ENCODE measurements around the gene IQGAP2. TPM values are rescaled to one million over a fixed set of nuclear protein-coding genes. Genes with fewer than 3 reads are reported as not detected.

Gene IQGAP2
- total RNA-seq, 2 experiments from 2014 or later = 62.7 to 74.9 TPM

DNA sequence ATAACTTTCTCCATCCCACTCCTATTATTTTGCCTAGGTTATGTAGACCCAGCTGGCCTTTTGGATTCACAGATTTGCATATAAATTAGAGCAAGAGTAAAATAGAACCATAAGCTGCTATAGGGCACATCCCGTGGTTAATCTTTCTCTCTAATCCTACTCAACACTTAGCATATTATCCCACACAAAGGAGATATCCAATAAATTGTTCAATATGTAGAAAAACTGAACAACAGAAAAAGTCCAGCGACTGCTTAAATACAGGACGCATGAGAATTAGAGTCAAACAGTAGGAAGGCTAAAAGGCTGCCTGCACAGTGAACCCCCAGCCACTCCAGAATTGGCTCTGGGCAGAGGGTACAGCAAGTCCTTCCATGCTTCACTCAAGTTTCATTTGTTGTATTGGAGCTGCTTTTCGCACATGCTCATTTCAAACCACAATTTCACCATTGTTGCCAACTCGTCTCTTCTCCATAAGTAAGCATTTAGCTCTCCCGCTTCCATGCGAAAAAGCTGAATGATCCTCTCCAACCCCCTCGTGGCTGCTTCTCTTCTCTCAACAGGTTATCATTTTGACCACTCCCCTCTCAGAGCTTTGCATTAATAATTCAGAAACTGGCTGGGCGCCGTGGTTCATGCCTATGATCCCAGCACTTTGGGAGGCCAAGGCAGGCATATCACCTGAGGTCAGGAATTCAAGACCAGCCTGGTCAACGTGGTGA is 14.1 kb upstream of the IQGAP2 start:
- no peak overlapping the region for H3K4me3 Mint-ChIP-seq
- H3K9me3 Mint-ChIP-seq = no peaks in the 10 kb centered on the region
- peaks cover 6% of the 10 kb centered on the region for H3K36me3 Mint-ChIP-seq
- no peaks in the 10 kb centered on the region for H3K27me3 Mint-ChIP-seq
- ATAC-seq (ENCODE audit: low read depth) = no peak
- no peak for DNase-seq
- H3K4me1 Mint-ChIP-seq = peaks cover 44% of the 10 kb centered on the region
- POLR2A ChIA-PET = interaction anchor here (1.5 to 2.0 kb wide), 2 partner anchors 10 to 14 kb away, joined by 5 to 9 read pairs; partner anchors contain the start of gene IQGAP2
- no peak overlapping the region for H3K27ac Mint-ChIP-seq

DNA sequence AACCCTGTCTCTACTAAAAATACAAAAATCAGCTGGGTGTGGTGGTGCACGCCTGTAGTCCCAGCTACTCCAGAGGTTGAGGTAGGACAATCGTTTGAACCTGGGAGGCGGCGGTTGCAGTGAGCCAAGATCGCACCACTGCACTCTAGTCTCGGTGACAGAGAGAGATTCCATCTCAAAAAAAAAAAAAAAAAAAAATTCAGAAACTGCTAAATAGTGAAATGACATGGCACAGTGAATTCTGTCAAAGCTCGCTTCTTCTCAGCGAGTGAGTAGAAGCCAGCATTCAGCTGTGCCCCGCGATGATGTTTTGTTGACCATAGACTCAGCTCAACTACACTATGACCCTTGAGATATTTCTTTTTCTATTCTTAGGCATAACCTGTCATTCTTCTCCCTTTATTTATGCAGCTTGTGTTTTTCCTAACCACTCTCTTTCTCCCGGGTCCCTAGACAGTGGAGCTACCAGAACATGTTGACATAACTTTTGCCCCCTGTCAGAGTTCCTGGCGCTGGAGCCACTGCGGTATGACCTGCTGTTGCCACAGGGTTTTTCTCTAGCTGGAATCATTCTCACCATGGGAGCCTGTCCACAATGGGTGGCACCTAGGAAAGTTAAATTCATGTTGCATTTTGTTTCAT is 13.5 kb upstream of the IQGAP2 start:
- ATAC-seq (ENCODE audit: low read depth) (no peak), DNase-seq (no peak)
- Mint-ChIP-seq H3K4me1 (peaks cover 38% of the 10 kb centered on the region), H3K4me3 (no peak overlapping the region), H3K36me3 (peaks cover 6% of the 10 kb centered on the region), H3K27ac (peak overlapping the region; percentile 52), H3K27me3 (no peaks in the 10 kb centered on the region), H3K9me3 (no peaks in the 10 kb centered on the region)
- POLR2A ChIA-PET = interaction anchor here (0.5 to 2.0 kb wide), 3 partner anchors 10 to 407 kb away, joined by 3 to 9 read pairs (median 5); partner anchors contain the start of gene IQGAP2

DNA sequence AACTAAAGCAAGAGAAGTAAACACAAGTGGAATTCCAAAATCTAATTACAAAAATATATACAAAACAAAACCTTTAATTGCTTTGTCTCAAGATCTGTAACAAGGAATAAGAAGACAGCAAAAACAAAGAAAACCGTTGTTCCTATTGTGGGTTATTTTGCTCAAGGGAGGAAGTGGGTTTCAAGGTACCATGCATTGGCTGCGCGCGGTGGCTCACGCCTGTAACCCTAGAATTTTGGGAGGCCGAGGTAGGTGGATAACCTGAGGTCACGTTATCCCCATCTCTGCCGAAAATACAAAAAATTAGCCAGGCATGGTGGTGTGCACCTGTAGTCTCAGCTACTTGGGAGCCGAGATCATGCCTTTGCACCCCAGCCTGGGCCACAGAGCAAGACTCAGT is 12.1 kb upstream of the IQGAP2 start:
- peak; percentile 40 for ATAC-seq (ENCODE audit: low read depth)
- Mint-ChIP-seq H3K4me1 (peaks cover 31% of the 10 kb centered on the region), H3K9me3 (no peaks in the 10 kb centered on the region), H3K4me3 (peak overlapping the region; percentile 9), H3K36me3 (peaks cover 6% of the 10 kb centered on the region), H3K27ac (no peak overlapping the region), H3K27me3 (no peaks in the 10 kb centered on the region)
- peak; percentile 42 for DNase-seq
- POLR2A ChIA-PET = interaction anchor here (1.2 kb wide), 2 partner anchors 10 to 13 kb away, joined by 3 to 4 read pairs; no protein-coding TSS in a partner anchor

DNA sequence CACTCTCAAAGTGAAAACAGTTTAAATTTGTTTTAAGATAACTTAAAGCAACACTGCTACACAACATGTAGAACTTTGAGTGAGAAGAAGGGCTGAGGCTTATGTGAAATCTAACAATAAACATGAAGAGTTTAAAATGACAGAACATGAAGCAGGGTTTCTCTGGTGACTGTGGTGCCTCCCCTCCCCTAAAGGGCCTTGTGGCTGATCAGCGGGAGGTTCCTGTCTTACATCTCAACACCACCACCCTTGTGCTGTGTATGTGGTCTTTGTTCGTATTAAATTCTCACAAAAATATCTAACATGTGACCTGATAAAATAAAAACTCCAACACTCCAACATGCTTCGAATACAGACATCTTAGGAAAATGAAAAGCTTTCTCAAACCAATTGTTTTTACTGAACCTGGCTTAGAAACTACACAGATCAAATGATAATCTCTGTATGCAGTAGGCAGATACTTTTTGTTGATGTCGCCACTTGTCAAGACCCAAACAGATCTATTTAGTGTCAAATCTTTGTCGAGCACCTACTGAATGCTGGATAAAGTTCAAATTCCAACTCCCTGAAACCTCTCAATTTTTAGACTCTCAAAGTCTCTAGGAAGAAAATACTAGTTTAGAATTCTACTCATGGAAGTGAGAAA is 9.9 kb upstream of the IQGAP2 start:
- H3K36me3 Mint-ChIP-seq = peaks cover 6% of the 10 kb centered on the region
- DNase-seq (no peak), ATAC-seq (ENCODE audit: low read depth) (peak; percentile 79)
- H3K27me3 Mint-ChIP-seq = peaks cover 2% of the 10 kb centered on the region
- peaks cover 31% of the 10 kb centered on the region for H3K4me1 Mint-ChIP-seq
- POLR2A ChIA-PET = interaction anchor here (1.1 kb wide), 1 partner anchor 9 kb away, joined by 4 read pairs; no protein-coding TSS in a partner anchor
- H3K4me3 Mint-ChIP-seq = peak overlapping the region; percentile 9
- peak overlapping the region; percentile 41 for H3K27ac Mint-ChIP-seq
- no peaks in the 10 kb centered on the region for H3K9me3 Mint-ChIP-seq

DNA sequence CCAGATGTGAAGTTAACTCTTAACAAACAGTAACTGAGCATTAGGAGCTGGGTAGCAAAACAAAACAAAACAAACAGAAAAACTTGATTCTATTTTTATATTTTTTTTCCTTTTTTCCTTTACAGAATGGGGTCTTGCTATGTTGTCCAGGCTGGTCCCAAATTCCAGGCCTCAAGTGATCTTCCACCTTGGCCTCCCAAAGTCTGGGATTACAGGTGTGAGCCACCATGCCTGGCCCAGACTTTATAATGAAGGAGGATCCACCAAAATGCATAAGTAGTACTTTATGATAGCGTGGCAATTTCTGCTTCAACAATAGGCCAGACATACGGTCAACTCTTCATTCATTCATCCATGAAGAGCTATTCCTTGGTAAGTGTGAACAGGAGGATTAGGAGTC is 5.9 kb upstream of the IQGAP2 start:
- H3K4me1 Mint-ChIP-seq = peaks cover 23% of the 10 kb centered on the region
- H3K4me3 Mint-ChIP-seq = no peak overlapping the region
- DNase-seq = no peak
- H3K9me3 Mint-ChIP-seq = no peaks in the 10 kb centered on the region
- POLR2A ChIA-PET = no interaction called here
- ATAC-seq (ENCODE audit: low read depth) = no peak
- H3K27ac Mint-ChIP-seq = no peak overlapping the region
- peaks cover 10% of the 10 kb centered on the region for H3K27me3 Mint-ChIP-seq
- H3K36me3 Mint-ChIP-seq = no peaks in the 10 kb centered on the region

DNA sequence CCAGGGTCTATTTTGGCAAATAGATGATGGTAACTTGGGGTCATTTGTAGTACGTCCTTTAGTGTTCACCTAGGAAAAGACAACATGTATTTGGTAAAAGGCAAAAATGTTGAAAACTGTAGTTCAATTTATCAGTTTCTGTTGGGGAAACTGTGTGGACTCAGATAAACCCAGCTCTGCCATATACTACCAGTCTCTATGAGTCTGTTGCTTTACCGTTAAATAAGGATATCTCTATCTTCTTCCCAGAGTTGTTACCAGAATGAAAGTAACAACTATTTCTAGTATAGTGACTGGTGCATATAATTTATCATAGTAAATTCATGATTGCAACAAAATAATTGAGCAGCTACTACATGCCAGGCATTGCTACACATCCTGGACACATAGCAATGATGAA is 3.8 kb upstream of the IQGAP2 start:
- ATAC-seq (ENCODE audit: low read depth) = no peak
- peaks cover 16% of the 10 kb centered on the region for H3K4me1 Mint-ChIP-seq
- no peaks in the 10 kb centered on the region for H3K36me3 Mint-ChIP-seq
- H3K27ac Mint-ChIP-seq = no peak overlapping the region
- DNase-seq = no peak
- H3K9me3 Mint-ChIP-seq = no peaks in the 10 kb centered on the region
- H3K27me3 Mint-ChIP-seq = peaks cover 10% of the 10 kb centered on the region
- POLR2A ChIA-PET = no interaction called here
- no peak overlapping the region for H3K4me3 Mint-ChIP-seq

DNA sequence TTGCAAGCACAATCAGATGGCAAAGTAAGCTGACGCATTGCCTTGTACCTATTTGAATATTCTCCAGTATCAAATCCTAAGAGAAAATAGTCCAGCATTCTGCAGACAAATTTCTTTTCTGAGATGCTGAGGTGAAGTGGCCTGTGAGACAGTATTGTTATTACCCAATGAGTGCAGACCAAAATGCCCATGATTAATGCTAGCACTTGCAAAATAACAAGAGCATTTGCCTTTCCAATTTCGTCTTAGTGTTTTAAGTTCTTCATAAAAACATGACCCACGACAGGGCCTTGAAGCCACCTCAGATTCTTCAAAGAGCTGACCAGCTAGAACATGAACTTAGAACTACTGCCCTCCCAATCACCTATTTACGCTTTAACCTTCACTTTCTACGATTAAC is 2.6 kb upstream of the IQGAP2 start:
- Mint-ChIP-seq H3K36me3 (no peaks in the 10 kb centered on the region), H3K27ac (no peak overlapping the region), H3K4me3 (no peak overlapping the region), H3K4me1 (peaks cover 28% of the 10 kb centered on the region), H3K9me3 (no peaks in the 10 kb centered on the region), H3K27me3 (peaks cover 10% of the 10 kb centered on the region)
- no peak for DNase-seq
- POLR2A ChIA-PET = interaction anchor here (0.7 to 0.8 kb wide), 2 partner anchors 9 to 143 kb away, joined by 3 read pairs; no protein-coding TSS in a partner anchor
- no peak for ATAC-seq (ENCODE audit: low read depth)

DNA sequence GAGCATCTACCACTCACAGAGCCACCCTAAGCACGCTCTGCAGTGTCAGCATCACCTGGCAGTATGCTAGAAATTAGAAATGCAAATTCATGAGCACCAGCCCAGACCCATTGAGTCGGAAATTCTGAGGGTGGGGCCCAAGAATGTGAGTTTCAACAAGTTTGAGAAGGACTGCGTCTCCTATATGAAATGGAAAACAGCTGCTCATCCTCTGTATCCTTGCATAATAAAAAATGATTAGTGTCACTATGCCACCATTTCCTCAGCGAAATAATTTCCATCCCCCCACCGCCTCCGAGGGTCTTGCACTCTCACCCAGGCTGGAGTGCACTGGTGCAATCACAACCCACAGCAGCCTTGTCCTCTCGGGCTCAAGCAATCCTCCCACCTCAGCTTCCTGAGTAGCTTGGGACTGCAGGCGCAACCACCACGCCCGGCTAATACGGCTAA is 1.3 kb upstream of the IQGAP2 start:
- Mint-ChIP-seq H3K36me3 (peaks cover 4% of the 10 kb centered on the region), H3K4me1 (peaks cover 42% of the 10 kb centered on the region), H3K9me3 (no peaks in the 10 kb centered on the region), H3K27ac (peak overlapping the region; percentile 95), H3K4me3 (peak overlapping the region; percentile 97), H3K27me3 (peaks cover 9% of the 10 kb centered on the region)
- no peak for DNase-seq
- POLR2A ChIA-PET = interaction anchor here (0.6 to 4.8 kb wide), 18 partner anchors 9 to 762 kb away, joined by 3 to 88 read pairs (median 5); no protein-coding TSS in a partner anchor
- no peak for ATAC-seq (ENCODE audit: low read depth)

DNA sequence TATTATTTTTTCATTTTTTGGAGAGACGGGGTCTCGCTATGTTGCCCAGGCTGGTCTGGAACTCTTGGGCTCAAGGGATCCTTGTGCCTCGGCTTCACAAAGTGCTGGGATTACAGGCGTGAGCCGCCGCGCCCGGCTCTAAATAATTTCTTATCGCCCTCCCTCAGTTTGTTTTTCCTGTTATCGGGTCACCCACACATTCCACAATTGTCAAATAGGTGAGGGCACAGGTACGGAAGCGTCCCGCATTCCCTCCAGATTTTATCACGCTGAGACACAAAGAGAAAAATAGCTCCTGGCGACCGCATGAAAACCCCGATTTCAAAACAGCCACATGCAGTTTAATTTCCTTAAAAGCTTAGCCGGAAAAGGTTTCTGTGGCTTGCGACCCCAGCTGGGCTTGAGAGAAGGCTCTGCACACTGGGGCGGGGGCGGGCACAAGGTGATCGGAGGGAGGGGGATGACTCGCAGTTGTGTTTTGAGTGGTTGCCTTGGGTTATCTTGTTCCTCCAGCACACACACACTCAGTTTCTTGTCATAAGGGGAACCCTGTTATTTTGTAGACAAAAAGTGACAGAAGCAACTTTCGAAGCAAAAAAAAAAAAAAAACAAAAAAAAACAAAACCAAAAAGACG is 717 bp upstream of the IQGAP2 start:
- DNase-seq (peak; percentile 66), ATAC-seq (ENCODE audit: low read depth) (peak; percentile 57)
- Mint-ChIP-seq H3K4me3 (peak overlapping the region; percentile 97), H3K27ac (peak overlapping the region; percentile 95), H3K4me1 (peaks cover 46% of the 10 kb centered on the region), H3K9me3 (no peaks in the 10 kb centered on the region), H3K27me3 (peaks cover 9% of the 10 kb centered on the region), H3K36me3 (peaks cover 7% of the 10 kb centered on the region)
- POLR2A ChIA-PET = interaction anchor here (0.6 to 4.8 kb wide), 26 partner anchors 9 to 762 kb away, joined by 3 to 88 read pairs (median 5); no protein-coding TSS in a partner anchor

DNA sequence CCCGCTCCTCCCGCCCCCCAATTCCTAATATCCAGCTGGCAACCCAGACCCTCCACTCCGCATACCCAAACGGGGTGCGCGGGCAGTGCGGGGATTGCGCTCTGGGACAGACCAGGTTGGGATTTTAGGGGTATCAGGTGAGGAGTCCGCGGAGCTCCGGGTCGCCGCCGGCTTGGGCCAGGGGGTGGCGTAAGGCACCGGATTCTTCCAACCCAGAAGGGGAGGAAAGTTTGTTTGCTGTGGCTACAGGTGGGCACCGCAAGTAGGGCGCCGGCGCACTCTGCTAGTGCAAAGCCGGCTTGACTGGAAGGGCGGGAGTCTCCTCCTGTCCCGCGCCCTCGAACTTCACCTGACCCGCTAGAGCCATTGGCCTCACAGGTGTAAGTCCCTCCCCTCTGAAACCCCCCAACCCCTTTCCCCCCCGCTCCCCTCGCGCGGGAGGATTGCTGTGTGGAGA is 709 bp downstream of the IQGAP2 start:
- ATAC-seq (ENCODE audit: low read depth) (peak; percentile 28), DNase-seq (no peak)
- POLR2A ChIA-PET = interaction anchor here (0.6 to 4.8 kb wide), 21 partner anchors 12 to 324 kb away, joined by 3 to 88 read pairs (median 5); no protein-coding TSS in a partner anchor
- Mint-ChIP-seq H3K9me3 (no peaks in the 10 kb centered on the region), H3K4me1 (peaks cover 50% of the 10 kb centered on the region), H3K4me3 (peak overlapping the region; percentile 97), H3K27ac (peak overlapping the region; percentile 99), H3K36me3 (peaks cover 9% of the 10 kb centered on the region), H3K27me3 (peaks cover 9% of the 10 kb centered on the region)

DNA sequence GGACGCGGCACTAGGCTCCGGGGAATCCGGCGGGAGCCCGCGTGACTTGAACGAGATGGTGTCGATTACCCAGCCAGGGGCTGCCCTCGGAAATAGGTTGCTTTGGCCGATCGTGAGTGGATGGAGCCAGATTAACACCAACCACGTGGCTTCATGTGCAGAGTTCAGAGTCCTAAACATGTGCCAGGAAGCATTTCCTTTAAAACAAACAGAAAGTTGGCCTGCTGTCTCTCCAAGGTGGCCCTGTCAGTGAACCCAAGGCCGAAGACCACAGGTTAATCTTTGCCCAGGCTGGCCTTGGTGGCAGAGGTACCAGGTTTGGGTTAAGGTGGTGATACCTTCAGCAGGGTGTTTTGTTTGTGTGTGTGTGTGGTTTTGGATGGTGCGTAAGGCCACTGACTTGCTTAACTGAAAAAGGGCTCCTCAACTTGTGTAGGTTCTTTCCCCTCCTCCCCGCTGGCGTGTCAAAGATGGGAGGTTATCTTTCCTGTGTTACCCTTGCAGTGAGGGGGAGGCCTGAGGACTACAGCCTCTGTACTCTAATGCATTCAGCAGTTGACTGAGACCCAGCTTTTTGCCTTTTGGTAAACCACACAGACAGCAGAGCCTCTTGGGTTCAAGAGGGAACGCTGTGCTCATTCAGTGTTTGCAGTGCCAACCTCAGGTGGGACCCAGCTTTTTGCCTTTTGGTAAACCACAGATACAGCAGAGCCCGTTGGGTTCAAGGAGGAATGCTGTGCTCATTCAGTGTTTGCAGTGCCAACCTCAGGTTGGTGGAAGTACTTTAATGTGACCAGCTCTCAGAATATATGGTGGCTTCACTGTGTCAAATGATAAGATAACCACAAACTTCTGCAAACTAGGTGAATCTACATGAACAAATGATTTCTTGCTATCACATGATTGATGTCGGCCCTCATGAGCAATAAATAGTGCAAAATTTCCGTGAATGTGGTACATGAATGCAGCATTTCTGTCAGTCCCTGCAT is 1.4 kb downstream of the IQGAP2 start:
- H3K9me3 Mint-ChIP-seq = no peaks in the 10 kb centered on the region
- H3K27me3 Mint-ChIP-seq = peaks cover 9% of the 10 kb centered on the region
- peaks cover 50% of the 10 kb centered on the region for H3K4me1 Mint-ChIP-seq
- POLR2A ChIA-PET = interaction anchor here (0.5 to 4.8 kb wide), 11 partner anchors 13 to 365 kb away, joined by 3 to 88 read pairs (median 5); no protein-coding TSS in a partner anchor
- DNase-seq = peak; percentile 77
- H3K4me3 Mint-ChIP-seq = peak overlapping the region; percentile 97
- peak; percentile 44 for ATAC-seq (ENCODE audit: low read depth)
- H3K27ac Mint-ChIP-seq = peak overlapping the region; percentile 99
- peaks cover 9% of the 10 kb centered on the region for H3K36me3 Mint-ChIP-seq

DNA sequence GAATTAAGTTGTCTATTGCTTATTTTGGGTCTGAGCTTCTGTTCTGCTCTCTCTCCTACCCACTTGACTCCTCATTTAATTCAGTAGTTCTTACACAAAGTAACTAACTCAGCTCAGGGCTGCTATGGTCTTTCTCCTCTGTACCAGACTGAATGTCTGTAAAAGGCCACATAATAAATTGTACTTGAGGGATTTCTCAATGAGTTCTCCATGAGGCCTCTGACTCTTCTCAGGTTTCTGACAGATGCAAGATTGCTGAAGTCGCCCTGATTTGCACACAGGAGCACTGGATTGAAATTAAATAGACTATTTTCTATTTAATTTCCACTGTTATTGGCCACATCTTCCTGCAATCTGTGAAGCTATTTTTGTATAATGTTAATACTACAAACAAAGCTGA is 2.9 kb downstream of the IQGAP2 start:
- H3K36me3 Mint-ChIP-seq = peaks cover 18% of the 10 kb centered on the region
- H3K4me3 Mint-ChIP-seq = peak overlapping the region; percentile 97
- POLR2A ChIA-PET = interaction anchor here (0.9 to 4.8 kb wide), 2 partner anchors 10 to 137 kb away, joined by 3 to 88 read pairs; no protein-coding TSS in a partner anchor

More for the DNA sequence above, 2.9 kb downstream of the IQGAP2 start:
- Mint-ChIP-seq H3K9me3 (no peaks in the 10 kb centered on the region), H3K4me1 (peaks cover 53% of the 10 kb centered on the region), H3K27ac (peak overlapping the region; percentile 44), H3K27me3 (peaks cover 5% of the 10 kb centered on the region)
- DNase-seq = no peak
- ATAC-seq (ENCODE audit: low read depth) = no peak

Data from activated naive CD8-positive, alpha-beta T cell treated with anti-CD3 and anti-CD28 coated beads, Interleukin-2, amount 10 ng/mL, durations not matched to agents 7 days and 5 days (primary cell).